GM23338 (cell line): Measurements from ENCODE around the gene PCBP4. TPM values are rescaled to one million over a fixed set of nuclear protein-coding genes. Genes with fewer than 3 reads are reported as not detected.

ENCODE experiments used
- ATAC-seq: fragments of 200-7000 bp; cut with Tn5 transposase; 3 replicates; pipeline ENCODE4 v1.9.1; 2020
- DNase-seq: peaks from one replicate; pipeline ENCODE4 v3.0.0-alpha.2; 2015; ENCODE audit warnings: low spot score
- H2AFZ ChIP-seq: fragments of 200-600 bp; sonication (generic); 2 replicates; pipeline ENCODE4 v1.8.0; 2016; ENCODE audit warnings: antibody characterized with exemption, mild to moderate bottlenecking, moderate library complexity
- H3F3A ChIP-seq: fragments of 200-600 bp; sonication (generic); replicated peaks from 2 replicates; pipeline ENCODE4 v1.8.0; 2017; ENCODE audit warnings: antibody characterized with exemption, mixed run types, low read depth
- H3K27ac ChIP-seq: fragments of 200-600 bp; sonication (generic); 2 replicates; pipeline ENCODE4 v1.6.1; 2016; ENCODE audit warnings: low read depth
- H3K27me3 ChIP-seq: fragments of 200-600 bp; sonication (generic); 2 replicates; pipeline ENCODE4 v1.8.0; 2016; ENCODE audit warnings: mild to moderate bottlenecking, mixed run types, moderate library complexity; ENCODE audit not compliant: insufficient read depth
- H3K36me3 ChIP-seq: fragments of 200-600 bp; sonication (generic); 2 replicates; pipeline ENCODE4 v1.8.0; 2016; ENCODE audit warnings: mild to moderate bottlenecking; ENCODE audit not compliant: insufficient read depth
- H3K4me1 ChIP-seq: fragments of 200-600 bp; sonication (generic); 2 replicates; pipeline ENCODE4 v1.8.0; 2016; ENCODE audit warnings: mild to moderate bottlenecking, moderate library complexity; ENCODE audit not compliant: insufficient read depth
- H3K4me2 ChIP-seq: fragments of 200-600 bp; sonication (generic); 2 replicates; pipeline ENCODE4 v1.7.1; 2017; ENCODE audit warnings: mixed run types
- H3K4me3 ChIP-seq: fragments of 200-600 bp; sonication (generic); 2 replicates; pipeline ENCODE4 v1.6.1; 2016; ENCODE audit warnings: mixed run types
- H3K79me2 ChIP-seq: fragments of 200-600 bp; sonication (generic); replicated peaks from 2 replicates; pipeline ENCODE4 v1.8.0; 2017; ENCODE audit warnings: mild to moderate bottlenecking; ENCODE audit not compliant: insufficient read depth
- H3K9me2 ChIP-seq: fragments of 200-600 bp; sonication (generic); 2 replicates; pipeline ENCODE4 v1.8.0; 2017; ENCODE audit not compliant: insufficient read depth
- H4K20me1 ChIP-seq: fragments of 200-600 bp; sonication (generic); replicated peaks from 2 replicates; pipeline ENCODE4 v1.8.0; 2017; ENCODE audit warnings: mild to moderate bottlenecking; ENCODE audit not compliant: insufficient read depth
- H3K27ac Mint-ChIP-seq: 2 replicates; pipeline ENCODE4 v1.8.0; 2020; ENCODE audit warnings: inconsistent platforms, mild to moderate bottlenecking, moderate library complexity, mixed read lengths
- H3K27me3 Mint-ChIP-seq: 3 replicates; pipeline ENCODE4 v1.8.0; 2022; ENCODE audit warnings: low read depth, mild to moderate bottlenecking, moderate library complexity, mixed read lengths, inconsistent platforms; ENCODE audit not compliant: insufficient read depth, poor library complexity
- H3K36me3 Mint-ChIP-seq: 3 replicates; pipeline ENCODE4 v1.8.0; 2021; ENCODE audit warnings: low read depth, mild to moderate bottlenecking, inconsistent platforms, moderate library complexity, mixed read lengths
- H3K4me1 Mint-ChIP-seq: 3 replicates; pipeline ENCODE4 v1.8.0; 2020; ENCODE audit warnings: mild to moderate bottlenecking, inconsistent platforms, mixed read lengths
- H3K4me3 Mint-ChIP-seq: 3 replicates; pipeline ENCODE4 v1.8.0; 2021; ENCODE audit warnings: moderate library complexity, mild to moderate bottlenecking, inconsistent platforms, mixed read lengths
- H3K9me3 Mint-ChIP-seq: 3 replicates; pipeline ENCODE4 v1.8.0; 2020; ENCODE audit warnings: moderate library complexity, mild to moderate bottlenecking, inconsistent platforms, mixed read lengths
- ETS1 ChIP-seq: IDR thresholded peaks from 2 replicates; pipeline ENCODE4 v1.6.1; 2016; ENCODE audit warnings: antibody characterized with exemption
- EZH2 ChIP-seq: fragments of 200-600 bp; sonication (generic); IDR thresholded peaks from one replicate; pipeline ENCODE4 v1.8.0; 2017; ENCODE audit warnings: antibody characterized with exemption, mild to moderate bottlenecking, low read depth; ENCODE audit not compliant: unreplicated experiment
- EZH2phosphoT487 ChIP-seq: fragments of 200-600 bp; sonication (generic); IDR thresholded peaks from one replicate; pipeline ENCODE4 v1.8.1; 2018; ENCODE audit warnings: antibody characterized with exemption; ENCODE audit not compliant: unreplicated experiment
- JUNB ChIP-seq: IDR thresholded peaks from one replicate; pipeline ENCODE4 v1.6.1; 2016; ENCODE audit warnings: antibody characterized with exemption; ENCODE audit not compliant: unreplicated experiment
- NANOG ChIP-seq: IDR thresholded peaks from 2 replicates; pipeline ENCODE4 v1.6.1; 2016; ENCODE audit warnings: antibody characterized with exemption, borderline replicate concordance
- POLR2AphosphoS5 ChIP-seq: IDR thresholded peaks from 2 replicates; pipeline ENCODE4 v1.6.1; 2016; ENCODE audit warnings: antibody characterized with exemption, low read depth
- REST ChIP-seq: IDR thresholded peaks from one replicate; pipeline ENCODE4 v1.6.1; 2018; ENCODE audit warnings: antibody characterized with exemption; ENCODE audit not compliant: unreplicated experiment
- STAT1 ChIP-seq: IDR thresholded peaks from one replicate; pipeline ENCODE4 v1.6.1; 2016; ENCODE audit warnings: antibody characterized with exemption; ENCODE audit not compliant: unreplicated experiment
- ZNF114 ChIP-seq: fragments of 250-450 bp; sonication (Bioruptor Pico); IDR thresholded peaks from 2 replicates; pipeline ENCODE4 v1.5.0; 2020; ENCODE audit warnings: mild to moderate bottlenecking, moderate library complexity
- ZNF331 ChIP-seq: fragments of 250-450 bp; sonication (Bioruptor Pico); IDR thresholded peaks from 2 replicates; pipeline ENCODE4 v1.5.0; 2020; ENCODE audit warnings: low read depth, mild to moderate bottlenecking, moderate library complexity
- ZNF462 ChIP-seq: fragments of 250-450 bp; sonication (Bioruptor Pico); IDR thresholded peaks from 2 replicates; pipeline ENCODE4 v1.5.0; 2020; ENCODE audit warnings: mild to moderate bottlenecking, moderate library complexity
- polyA plus RNA-seq: library from polyadenylated mRNA; unstranded; fragments of >200 nt; fragmentation: Nextera tagmentation; extraction: Ambion mirVana; gene quantifications from 2 replicates; pipeline ENCODE4 v1.2.1, GENCODE V29; 2016
- total RNA-seq: library from RNA; depleted of rRNA; stranded (reverse); fragments of >200 nt; shearing (Covaris generic); gene quantifications from 2 replicates; pipeline ENCODE4 v1.2.3, GENCODE V29; 2014

Gene PCBP4
- total and polyA plus RNA-seq, 2 experiments from 2014 or later = 11.8 to 37.6 TPM

DNA sequence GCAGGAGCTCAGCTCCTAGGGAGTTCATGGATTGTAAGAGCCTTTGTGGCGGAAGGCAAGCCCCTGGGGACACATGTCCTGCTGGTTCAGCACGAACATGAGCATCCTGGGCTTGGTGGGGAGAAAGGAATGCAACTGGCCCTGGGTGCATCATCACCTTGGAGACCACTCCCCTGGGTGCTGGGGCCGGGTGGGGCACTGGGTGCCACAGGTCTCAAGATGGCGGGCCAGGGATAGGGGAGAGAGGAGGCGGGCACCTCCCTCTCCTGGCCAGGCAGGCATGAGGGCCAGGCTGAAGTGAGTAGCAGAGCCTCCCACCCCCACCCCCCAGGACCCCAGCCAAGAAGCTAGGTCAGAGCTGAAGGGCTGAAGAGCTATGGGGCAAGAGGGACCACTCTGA is 768 bp downstream of the PCBP4 start:
- peaks cover 29% of the 10 kb centered on the region for H3K27me3 Mint-ChIP-seq
- H3K4me1 Mint-ChIP-seq = peaks cover 59% of the 10 kb centered on the region
- H3K36me3 Mint-ChIP-seq = peaks cover 7% of the 10 kb centered on the region; the same call in 2 of the 3 replicates
- Histone ChIP-seq H3K27ac (no peak overlapping the region), H3K4me3 (peak overlapping the region; percentile 62), H3K4me2 (peak overlapping the region; percentile 85), H3K36me3 (no peaks in the 10 kb centered on the region), H3F3A (peaks cover 13% of the 10 kb centered on the region; the same call in 1 of the 2 replicates), H3K9me2 (no peaks in the 10 kb centered on the region), H3K79me2 (no peaks in the 10 kb centered on the region), H2AFZ (no peak overlapping the region), H3K4me1 (peaks cover 37% of the 10 kb centered on the region), H3K27me3 (peaks cover 9% of the 10 kb centered on the region; the same call in 1 of the 2 replicates), H4K20me1 (no peaks in the 10 kb centered on the region)
- H3K9me3 Mint-ChIP-seq = no peaks in the 10 kb centered on the region; the same call in 2 of the 3 replicates
- TF ChIP-seq POLR2AphosphoS5 (no peak), EZH2phosphoT487 (no peak), ETS1 (no peak), EZH2 (no peak), ZNF114 (CRISPR knock-in tag) (no peak), JUNB (no peak), NANOG (no peak), STAT1 (no peak), ZNF462 (CRISPR knock-in tag) (no peak), REST (no peak), ZNF331 (CRISPR knock-in tag) (no peak)
- H3K4me3 Mint-ChIP-seq = peak overlapping the region; percentile 79
- no peak overlapping the region for H3K27ac Mint-ChIP-seq
- no peak for ATAC-seq
- DNase-seq = no peak
